OCI-LY3 (cell line): Measurements from ENCODE around the gene UTP3.

ENCODE experiments used
- EZH2phosphoT487 ChIP-seq: fragments of 200-600 bp; shearing (Covaris generic); IDR thresholded peaks from 2 replicates; pipeline ENCODE4 v1.6.1; 2018; ENCODE audit warnings: antibody characterized with exemption, mixed run types, low read depth
- TF ChIP-seq, protein P1 (sequence below): fragments of 200-600, 300-600 bp; sonication (generic); IDR thresholded peaks from 2 replicates; pipeline ENCODE4 v1.5.1; 2014; ENCODE audit warnings: antibody characterized with exemption, low read length, low read depth

DNA sequence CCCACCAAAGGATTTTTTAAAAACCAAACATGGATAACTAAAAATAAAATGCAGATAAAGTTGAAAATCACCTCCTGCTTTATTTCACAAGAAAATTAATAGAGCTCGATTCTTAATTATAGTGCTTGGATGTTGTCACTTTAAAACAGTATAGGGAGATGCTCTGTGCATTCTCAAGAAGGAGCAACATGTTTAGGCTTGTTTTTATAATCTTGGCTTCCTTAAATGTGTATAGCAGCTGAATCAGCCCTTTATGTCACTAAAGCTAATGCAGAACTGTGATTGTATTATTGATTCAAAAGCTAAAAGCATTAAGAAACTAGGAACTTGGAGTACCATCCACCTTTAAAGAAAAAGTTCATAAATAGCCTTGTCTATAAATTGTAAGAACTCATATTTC is 12.9 kb downstream of the UTP3 start:
- TF ChIP-seq, protein P1, sequence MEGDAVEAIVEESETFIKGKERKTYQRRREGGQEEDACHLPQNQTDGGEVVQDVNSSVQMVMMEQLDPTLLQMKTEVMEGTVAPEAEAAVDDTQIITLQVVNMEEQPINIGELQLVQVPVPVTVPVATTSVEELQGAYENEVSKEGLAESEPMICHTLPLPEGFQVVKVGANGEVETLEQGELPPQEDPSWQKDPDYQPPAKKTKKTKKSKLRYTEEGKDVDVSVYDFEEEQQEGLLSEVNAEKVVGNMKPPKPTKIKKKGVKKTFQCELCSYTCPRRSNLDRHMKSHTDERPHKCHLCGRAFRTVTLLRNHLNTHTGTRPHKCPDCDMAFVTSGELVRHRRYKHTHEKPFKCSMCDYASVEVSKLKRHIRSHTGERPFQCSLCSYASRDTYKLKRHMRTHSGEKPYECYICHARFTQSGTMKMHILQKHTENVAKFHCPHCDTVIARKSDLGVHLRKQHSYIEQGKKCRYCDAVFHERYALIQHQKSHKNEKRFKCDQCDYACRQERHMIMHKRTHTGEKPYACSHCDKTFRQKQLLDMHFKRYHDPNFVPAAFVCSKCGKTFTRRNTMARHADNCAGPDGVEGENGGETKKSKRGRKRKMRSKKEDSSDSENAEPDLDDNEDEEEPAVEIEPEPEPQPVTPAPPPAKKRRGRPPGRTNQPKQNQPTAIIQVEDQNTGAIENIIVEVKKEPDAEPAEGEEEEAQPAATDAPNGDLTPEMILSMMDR = no peak
- TF ChIP-seq EZH2phosphoT487 = no peak
